GM23248 (cell line): ENCODE measurements around the gene EFL1. TPM values are rescaled to one million over a fixed set of nuclear protein-coding genes. Genes with fewer than 3 reads are reported as not detected.
"Not testable (repeated sequence)": the region's sequence is repeated elsewhere in the genome, so short reads cannot be mapped to it uniquely, and the experiment has no call there.

Source experiments
- DNase-seq: peaks from one replicate; pipeline ENCODE4 v3.0.0-alpha.2; 2015
- H2AFZ ChIP-seq: fragments of 200-600 bp; sonication (generic); 2 replicates; pipeline ENCODE4 v1.6.1; 2016; ENCODE audit warnings: antibody characterized with exemption
- H3F3A ChIP-seq: fragments of 200-600 bp; sonication (generic); 2 replicates; pipeline ENCODE4 v1.6.1; 2016; ENCODE audit warnings: mild to moderate bottlenecking, antibody characterized with exemption, mixed run types; ENCODE audit not compliant: insufficient read depth
- H3K27ac ChIP-seq: fragments of 200-600 bp; sonication (generic); 2 replicates; pipeline ENCODE4 v1.5.1; 2016; ENCODE audit warnings: mild to moderate bottlenecking
- H3K27me3 ChIP-seq: fragments of 200-600 bp; sonication (generic); replicated peaks from 2 replicates; pipeline ENCODE4 v1.6.1; 2016; ENCODE audit warnings: mild to moderate bottlenecking; ENCODE audit not compliant: insufficient read depth
- H3K36me3 ChIP-seq: fragments of 200-600 bp; sonication (generic); 2 replicates; pipeline ENCODE4 v1.6.1; 2016; ENCODE audit warnings: low read depth, mild to moderate bottlenecking
- H3K4me1 ChIP-seq: fragments of 200-600 bp; sonication (generic); 2 replicates; pipeline ENCODE4 v1.6.1; 2016; ENCODE audit warnings: mild to moderate bottlenecking; ENCODE audit not compliant: insufficient read depth
- H3K4me2 ChIP-seq: fragments of 200-600 bp; sonication (generic); one replicate; pipeline ENCODE4 v1.6.1; 2016; ENCODE audit warnings: mild to moderate bottlenecking; ENCODE audit not compliant: unreplicated experiment
- H3K4me3 ChIP-seq: fragments of 200-600 bp; sonication (generic); 2 replicates; pipeline ENCODE4 v1.5.1; 2016; ENCODE audit warnings: mild to moderate bottlenecking
- H3K79me2 ChIP-seq: fragments of 200-600 bp; sonication (generic); 2 replicates; pipeline ENCODE4 v1.6.1; 2016; ENCODE audit warnings: mild to moderate bottlenecking; ENCODE audit not compliant: insufficient read depth
- H3K9ac ChIP-seq: fragments of 200-600 bp; sonication (generic); 2 replicates; pipeline ENCODE4 v1.6.1; 2016; ENCODE audit warnings: mild to moderate bottlenecking
- H3K9me2 ChIP-seq: fragments of 200-600 bp; sonication (generic); 2 replicates; pipeline ENCODE4 v1.6.1; 2016; ENCODE audit warnings: mixed run types, mild to moderate bottlenecking, moderate library complexity; ENCODE audit not compliant: insufficient read depth
- H3K9me3 ChIP-seq: fragments of 200-600 bp; sonication (generic); one replicate; pipeline ENCODE4 v1.6.1; 2017; ENCODE audit warnings: low read depth
- H4K20me1 ChIP-seq: fragments of 200-600 bp; sonication (generic); 2 replicates; pipeline ENCODE4 v1.6.0; 2016; ENCODE audit not compliant: insufficient read depth
- EZH2 ChIP-seq: fragments of 200-600 bp; sonication (generic); IDR thresholded peaks from 2 replicates; pipeline ENCODE4 v1.6.1; 2018; ENCODE audit warnings: antibody characterized with exemption, mild to moderate bottlenecking; ENCODE audit not compliant: insufficient read depth, poor library complexity, severe bottlenecking
- EZH2phosphoT487 ChIP-seq: fragments of 200-600 bp; sonication (generic); IDR thresholded peaks from 2 replicates; pipeline ENCODE4 v1.6.1; 2018; ENCODE audit warnings: antibody characterized with exemption, moderate library complexity, mild to moderate bottlenecking, low read depth; ENCODE audit not compliant: insufficient read depth
- WGBS, 2 experiments: methylation state at CpG; one replicate each; pipeline ENCODE4 v1.1.6; 2015 to 2017; ENCODE audit warnings: low lambda C conversion rate in 2 of 2, low coverage in 1 of 2; ENCODE audit errors: missing lambda C conversion rate in 2 of 2; 5-methylcytosine and 5-hydroxymethylcytosine counted together
- in situ Hi-C: fragments of 300-500 bp; cut with MboI; formaldehyde crosslinking; loops from 2 replicates; pipeline ENCODE4 v1.15.0; 2020
- polyA plus RNA-seq: library from polyadenylated mRNA; unstranded; fragments of >200 nt; fragmentation: Nextera tagmentation; extraction: Ambion mirVana; gene quantifications from 2 replicates; pipeline ENCODE4 v1.2.1, GENCODE V29; 2016
- total RNA-seq: library from RNA; depleted of rRNA; stranded (reverse); fragments of >200 nt; shearing (Covaris generic); gene quantifications from 2 replicates; pipeline ENCODE4 v1.2.3, GENCODE V29; 2014

Gene EFL1
- total and polyA plus RNA-seq, 2 experiments from 2014 or later, result 21.8 to 28.4 TPM

GRCh38 chr15:82197733-82198594 lies 64.6 kb downstream of the EFL1 start:
- H3K9me2 ChIP-seq, result no peaks in the 10 kb centered on the region
- DNase-seq, result peak; percentile 83
- H3K9ac ChIP-seq, result no peak overlapping the region
- H2AFZ ChIP-seq, result no peak overlapping the region
- no peak overlapping the region for H3K4me3 ChIP-seq
- H3K4me2 ChIP-seq, result no peak overlapping the region
- no peaks in the 10 kb centered on the region for H3K27me3 ChIP-seq
- no peak overlapping the region for H3K27ac ChIP-seq
- peaks cover 2% of the 10 kb centered on the region; the same call in 1 of the 2 replicates for H3K79me2 ChIP-seq
- peaks cover 3% of the 10 kb centered on the region; the same call in 1 of the 2 replicates for H3F3A ChIP-seq
- in situ Hi-C loops, result loop anchor here (25.0 kb wide), 1 partner anchor 711 kb away; no protein-coding TSS in a partner anchor
- H3K9me3 ChIP-seq, result no peaks in the 10 kb centered on the region
- TF ChIP-seq EZH2 (no peak), EZH2phosphoT487 (no peak)
- WGBS, 2 experiments, result 10 to 12% methylated on average over 8 of the region's 8 CpGs
- H4K20me1 ChIP-seq, result no peaks in the 10 kb centered on the region
- peaks cover 4% of the 10 kb centered on the region for H3K4me1 ChIP-seq
- 0 out of 2 replicates have a peak, but pooled peaks cover 1% of the 10 kb centered on the region for H3K36me3 ChIP-seq

GRCh38 chr15:82196353-82196752 lies 66.2 kb downstream of the EFL1 start:
- 52 to 54% methylated on average over 2 of the region's 2 CpGs for WGBS, 2 experiments
- peaks cover 7% of the 10 kb centered on the region; the same call in 1 of the 2 replicates for H3F3A ChIP-seq
- in situ Hi-C loops, result loop anchor here (25.0 kb wide), 1 partner anchor 709 kb away; no protein-coding TSS in a partner anchor

GRCh38 chr15:82195818-82196217 lies 66.7 kb downstream of the EFL1 start:
- H3K9me3 ChIP-seq, result not testable (repeated sequence)

More at GRCh38 chr15:82196353-82196752, 66.2 kb downstream of the EFL1 start:
- no peak for DNase-seq
- H4K20me1 ChIP-seq, result no peaks in the 10 kb centered on the region
- H3K4me1 ChIP-seq, result peaks cover 16% of the 10 kb centered on the region
- no peaks in the 10 kb centered on the region for H3K36me3 ChIP-seq
- no peak overlapping the region for H3K4me2 ChIP-seq
- no peak overlapping the region for H3K27ac ChIP-seq
- H3K79me2 ChIP-seq, result no peaks in the 10 kb centered on the region; the same call in 1 of the 2 replicates
- H3K9ac ChIP-seq, result no peak overlapping the region
- H3K4me3 ChIP-seq, result no peak overlapping the region
- H3K9me3 ChIP-seq, result no peaks in the 10 kb centered on the region
- no peaks in the 10 kb centered on the region for H3K9me2 ChIP-seq
- TF ChIP-seq EZH2, result no peak
- TF ChIP-seq EZH2phosphoT487, result no peak
- no peaks in the 10 kb centered on the region for H3K27me3 ChIP-seq
- H2AFZ ChIP-seq, result no peak overlapping the region

GRCh38 chr15:82194488-82194887 lies 68.0 kb downstream of the EFL1 start:
- H3K36me3 ChIP-seq, H3K27me3 ChIP-seq, H3K4me3 ChIP-seq, H3K9ac ChIP-seq, H3K9me2 ChIP-seq, H3K4me2 ChIP-seq, H3K27ac ChIP-seq, H3K79me2 ChIP-seq, H2AFZ ChIP-seq, H3K9me3 ChIP-seq, DNase-seq, H4K20me1 ChIP-seq, H3F3A ChIP-seq: not testable (repeated sequence)
- in situ Hi-C loops, result loop anchor here (25.0 kb wide), 1 partner anchor 707 kb away; no protein-coding TSS in a partner anchor
- 90 to 94% methylated on average over 6 of the region's 6 CpGs for WGBS, 2 experiments
- H3K4me1 ChIP-seq, result peaks cover 16% of the 10 kb centered on the region

More at GRCh38 chr15:82195818-82196217, 66.7 kb downstream of the EFL1 start:
- not testable (repeated sequence) for H3K4me2 ChIP-seq, H3K79me2 ChIP-seq, H3K36me3 ChIP-seq, H3K9me2 ChIP-seq, H4K20me1 ChIP-seq, H3K27ac ChIP-seq, H3F3A ChIP-seq, DNase-seq, H3K27me3 ChIP-seq, H3K4me3 ChIP-seq, H2AFZ ChIP-seq, H3K9ac ChIP-seq
- peaks cover 16% of the 10 kb centered on the region for H3K4me1 ChIP-seq
- in situ Hi-C loops, result loop anchor here (25.0 kb wide), 1 partner anchor 709 kb away; no protein-coding TSS in a partner anchor
- 69 to 73% methylated on average over 7 of the region's 7 CpGs for WGBS, 2 experiments

GRCh38 chr15:82193435-82193834 lies 69.1 kb downstream of the EFL1 start:
- Histone ChIP-seq H3K27ac (0 out of 2 replicates have a peak overlapping the region, but pooled peaks have one; percentile 68), H3K4me1 (peaks cover 16% of the 10 kb centered on the region)
- H3K36me3 ChIP-seq, H4K20me1 ChIP-seq, DNase-seq, H3F3A ChIP-seq, H3K9me3 ChIP-seq, H3K27me3 ChIP-seq, H3K9me2 ChIP-seq, H3K4me2 ChIP-seq, H3K9ac ChIP-seq, H2AFZ ChIP-seq, H3K79me2 ChIP-seq, H3K4me3 ChIP-seq: not testable (repeated sequence)
- 40% methylated on average over 1 of the region's 1 CpG; no CpG with 5 or more reads in 1 of the 2 experiments for WGBS, 2 experiments
- in situ Hi-C loops, result loop anchor here (25.0 kb wide), 1 partner anchor 706 kb away; no protein-coding TSS in a partner anchor

GRCh38 chr15:82192394-82192793 lies 70.1 kb downstream of the EFL1 start:
- 65 to 71% methylated on average over 4 of the region's 4 CpGs for WGBS, 2 experiments
- Histone ChIP-seq H3K4me1 (peaks cover 16% of the 10 kb centered on the region), H3K9ac (peak overlapping the region; percentile 39; the same call in 1 of the 2 replicates), H3K4me2 (peak overlapping the region; percentile 34), H3K27ac (peak overlapping the region; percentile 68)
- not testable (repeated sequence) for H3K9me3 ChIP-seq, H3K4me3 ChIP-seq, H3K79me2 ChIP-seq, H3K9me2 ChIP-seq, H3F3A ChIP-seq, H2AFZ ChIP-seq, H3K36me3 ChIP-seq, H4K20me1 ChIP-seq, H3K27me3 ChIP-seq
- in situ Hi-C loops, result loop anchor here (25.0 kb wide), 1 partner anchor 705 kb away; no protein-coding TSS in a partner anchor
- peak; percentile 47 for DNase-seq
